HepG2 (cell line): ENCODE results near the gene ENPP1. TPM values are rescaled to one million over a fixed set of nuclear protein-coding genes. Genes with fewer than 3 reads are reported as not detected.
A peak's percentile ranks its signal among the peaks of the same experiment; 100 is the strongest.

ENCODE experiments used
- DMAP1 ChIP-seq: IDR thresholded peaks from 2 replicates; pipeline ENCODE4 v1.6.1; 2016
- E2F2 ChIP-seq: sonication (generic); formaldehyde crosslinking; IDR thresholded peaks from 2 replicates; pipeline ENCODE4 v1.4.0; 2020; ENCODE audit warnings: missing genetic modification reagents, borderline replicate concordance
- KDM2A ChIP-seq: sonication (generic); formaldehyde crosslinking; IDR thresholded peaks from 2 replicates; pipeline ENCODE4 v1.4.0; 2020; ENCODE audit warnings: low read depth, missing genetic modification reagents, borderline replicate concordance
- KDM4B ChIP-seq: sonication (generic); formaldehyde crosslinking; IDR thresholded peaks from 2 replicates; pipeline ENCODE4 v1.4.0; 2020; ENCODE audit warnings: missing genetic modification reagents
- KIAA2018 ChIP-seq: sonication (generic); formaldehyde crosslinking; IDR thresholded peaks from 2 replicates; pipeline ENCODE4 v1.5.0; 2020; ENCODE audit warnings: mild to moderate bottlenecking, missing genetic modification reagents, borderline replicate concordance
- MIER3 ChIP-seq: IDR thresholded peaks from 2 replicates; pipeline ENCODE4 v1.6.1; 2016; ENCODE audit warnings: missing compliant biosample characterization, borderline replicate concordance
- MIXL1 ChIP-seq: IDR thresholded peaks from 2 replicates; pipeline ENCODE4 v1.6.1; 2016
- MXD4 ChIP-seq: IDR thresholded peaks from 2 replicates; pipeline ENCODE4 v1.6.1; 2016; ENCODE audit warnings: mild to moderate bottlenecking, missing biosample characterization, missing genetic modification reagents
- NCOA2 ChIP-seq: sonication (generic); formaldehyde crosslinking; IDR thresholded peaks from 2 replicates; pipeline ENCODE4 v1.8.0; 2022; ENCODE audit warnings: inconsistent platforms
- SAFB2 ChIP-seq: sonication (generic); formaldehyde crosslinking; IDR thresholded peaks from 2 replicates; pipeline ENCODE4 v1.5.1; 2020; ENCODE audit warnings: missing genetic modification reagents, low read depth, mild to moderate bottlenecking, borderline replicate concordance
- SP5 ChIP-seq: IDR thresholded peaks from 2 replicates; pipeline ENCODE4 v1.6.1; 2016; ENCODE audit warnings: low read depth, borderline replicate concordance
- U2AF1 ChIP-seq: fragments of 200-400 bp; formaldehyde crosslinking; optimal IDR thresholded peaks from 2 replicates; pipeline ENCODE3; 2017; ENCODE audit warnings: mild to moderate bottlenecking, low read depth, low read length
- ZNF12 ChIP-seq: sonication (generic); formaldehyde crosslinking; IDR thresholded peaks from 2 replicates; pipeline ENCODE4 v1.5.0; 2020; ENCODE audit warnings: missing genetic modification reagents
- ZNF432 ChIP-seq: sonication (generic); formaldehyde crosslinking; IDR thresholded peaks from 2 replicates; pipeline ENCODE4 v1.5.0; 2020; ENCODE audit warnings: missing genetic modification reagents, mild to moderate bottlenecking, borderline replicate concordance
- ZNF460 ChIP-seq: sonication (generic); formaldehyde crosslinking; IDR thresholded peaks from 2 replicates; pipeline ENCODE4 v1.5.1; 2020; ENCODE audit warnings: missing genetic modification reagents, mild to moderate bottlenecking, borderline replicate concordance
- ZNF530 ChIP-seq: sonication (generic); formaldehyde crosslinking; IDR thresholded peaks from 2 replicates; pipeline ENCODE4 v1.5.0; 2020; ENCODE audit warnings: low read depth, mild to moderate bottlenecking, missing genetic modification reagents
- ZNF607 ChIP-seq: sonication (generic); formaldehyde crosslinking; IDR thresholded peaks from 2 replicates; pipeline ENCODE4 v1.5.1; 2020; ENCODE audit warnings: missing genetic modification reagents, mild to moderate bottlenecking, borderline replicate concordance
- ZSCAN31 ChIP-seq: sonication (generic); formaldehyde crosslinking; IDR thresholded peaks from 2 replicates; pipeline ENCODE4 v1.5.0; 2020; ENCODE audit warnings: low read depth, mild to moderate bottlenecking, missing genetic modification reagents
- polyA plus RNA-seq, 8 experiments: library from polyadenylated mRNA; depleted of rRNA in 3 of 8; stranded (reverse) in 7 of 8; unstranded in 1 of 8; fragments of >200 nt; fragmentation: Illumina TruSeq in 4 of 8; extraction: Trizol in 4 of 8; gene quantifications; 2 replicates each; pipeline versions ENCODE4 v1.2.1 to v1.2.3, GENCODE V29; 2011 to 2016; ENCODE audit warnings: low read depth in 4 of 8, missing spikeins in 1 of 8, mixed read lengths in 1 of 8; ENCODE audit not compliant: insufficient read depth in 1 of 8
- total RNA-seq, 5 experiments: library from RNA; depleted of rRNA; stranded (reverse); fragments of >200 nt; fragmentation: Illumina TruSeq; extraction: Trizol; gene quantifications; 2 replicates each; pipeline ENCODE4 v1.2.3, GENCODE V29; 2016; ENCODE audit warnings: low read depth in 1 of 5
- TF ChIP-seq, protein P1 (sequence below): sonication (generic); formaldehyde crosslinking; IDR thresholded peaks from 2 replicates; pipeline ENCODE4 v1.4.0; 2020; ENCODE audit warnings: missing genetic modification reagents, borderline replicate concordance

ENPP1 gene
- total and polyA plus RNA-seq, 2 of the 13 experiments (the other 11 are each of a cell fraction or from before 2014, with no cell fraction given) = 56.5 to 160 TPM

- TF ChIP-seq, protein P1, sequence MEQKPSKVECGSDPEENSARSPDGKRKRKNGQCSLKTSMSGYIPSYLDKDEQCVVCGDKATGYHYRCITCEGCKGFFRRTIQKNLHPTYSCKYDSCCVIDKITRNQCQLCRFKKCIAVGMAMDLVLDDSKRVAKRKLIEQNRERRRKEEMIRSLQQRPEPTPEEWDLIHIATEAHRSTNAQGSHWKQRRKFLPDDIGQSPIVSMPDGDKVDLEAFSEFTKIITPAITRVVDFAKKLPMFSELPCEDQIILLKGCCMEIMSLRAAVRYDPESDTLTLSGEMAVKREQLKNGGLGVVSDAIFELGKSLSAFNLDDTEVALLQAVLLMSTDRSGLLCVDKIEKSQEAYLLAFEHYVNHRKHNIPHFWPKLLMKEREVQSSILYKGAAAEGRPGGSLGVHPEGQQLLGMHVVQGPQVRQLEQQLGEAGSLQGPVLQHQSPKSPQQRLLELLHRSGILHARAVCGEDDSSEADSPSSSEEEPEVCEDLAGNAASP = 0 out of 2 replicates have a peak, but pooled peaks have one; percentile 28
- TF ChIP-seq ZNF12 (CRISPR knock-in tag) (no peak), SAFB2 (CRISPR knock-in tag) (no peak), MIXL1 (0 out of 2 replicates have a peak, but pooled peaks have one; percentile 46), KIAA2018 (CRISPR knock-in tag) (no peak), KDM2A (CRISPR knock-in tag) (peak; percentile 68), SP5 (CRISPR knock-in tag) (no peak), NCOA2 (CRISPR knock-in tag) (no peak), ZNF432 (CRISPR knock-in tag) (no peak), DMAP1 (CRISPR knock-in tag) (0 out of 2 replicates have a peak, but pooled peaks have one; percentile 27), ZNF460 (CRISPR knock-in tag) (no peak), ZSCAN31 (no peak), KDM4B (CRISPR knock-in tag) (0 out of 2 replicates have a peak, but pooled peaks have one; percentile 41), MIER3 (CRISPR knock-in tag) (0 out of 2 replicates have a peak, but pooled peaks have one; percentile 35), U2AF1 (no peak), ZNF607 (CRISPR knock-in tag) (no peak), MXD4 (CRISPR knock-in tag) (no peak), E2F2 (CRISPR knock-in tag) (no peak), ZNF530 (CRISPR knock-in tag) (no peak)
These were observed 107.3 kb downstream of the ENPP1 start (continued) for GRCh38 chr6:131914967-131915751.
